ENCODE measurements around the gene ASB13.

Gene ASB13

GRCh38 chr10:5620223-5620721 is 46.1 kb downstream of the ASB13 start:
- no peak overlapping the region for H3K4me3 ChIP-seq (IDR thresholded peaks at IDR 0.05; ENCODE audit: insufficient read depth, low read depth, low read length)

GRCh38 chr10:5619362-5620211 is 46.8 kb downstream of the ASB13 start:
- TF ChIP-seq, protein P1, sequence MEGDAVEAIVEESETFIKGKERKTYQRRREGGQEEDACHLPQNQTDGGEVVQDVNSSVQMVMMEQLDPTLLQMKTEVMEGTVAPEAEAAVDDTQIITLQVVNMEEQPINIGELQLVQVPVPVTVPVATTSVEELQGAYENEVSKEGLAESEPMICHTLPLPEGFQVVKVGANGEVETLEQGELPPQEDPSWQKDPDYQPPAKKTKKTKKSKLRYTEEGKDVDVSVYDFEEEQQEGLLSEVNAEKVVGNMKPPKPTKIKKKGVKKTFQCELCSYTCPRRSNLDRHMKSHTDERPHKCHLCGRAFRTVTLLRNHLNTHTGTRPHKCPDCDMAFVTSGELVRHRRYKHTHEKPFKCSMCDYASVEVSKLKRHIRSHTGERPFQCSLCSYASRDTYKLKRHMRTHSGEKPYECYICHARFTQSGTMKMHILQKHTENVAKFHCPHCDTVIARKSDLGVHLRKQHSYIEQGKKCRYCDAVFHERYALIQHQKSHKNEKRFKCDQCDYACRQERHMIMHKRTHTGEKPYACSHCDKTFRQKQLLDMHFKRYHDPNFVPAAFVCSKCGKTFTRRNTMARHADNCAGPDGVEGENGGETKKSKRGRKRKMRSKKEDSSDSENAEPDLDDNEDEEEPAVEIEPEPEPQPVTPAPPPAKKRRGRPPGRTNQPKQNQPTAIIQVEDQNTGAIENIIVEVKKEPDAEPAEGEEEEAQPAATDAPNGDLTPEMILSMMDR (conservative IDR thresholded peaks at IDR 0.05; ENCODE audit: low read depth, low read length) = no peak
- Histone ChIP-seq H3K27ac (no peak overlapping the region), H3K4me2 (no peak overlapping the region), H3K4me3 (IDR thresholded peaks at IDR 0.05; ENCODE audit: insufficient read depth, low read depth, low read length) (no peak overlapping the region), H3K9ac (no peak overlapping the region), H2AFZ (ENCODE audit: low read depth) (no peak overlapping the region), H3K4me1 (ENCODE audit: low read depth, poor library complexity, severe bottlenecking) (peaks cover 9% of the 10 kb centered on the region), H4K20me1 (ENCODE audit: insufficient read depth) (no peaks in the 10 kb centered on the region), H3K36me3 (ENCODE audit: insufficient read depth) (no peaks in the 10 kb centered on the region), H3K27me3 (ENCODE audit: insufficient read depth, low read depth) (no peaks in the 10 kb centered on the region), H3K79me2 (ENCODE audit: insufficient read depth, low read depth) (no peaks in the 10 kb centered on the region)

More at GRCh38 chr10:5620223-5620721, 46.1 kb downstream of the ASB13 start:
- H3K4me2 ChIP-seq = no peak overlapping the region
- peaks cover 9% of the 10 kb centered on the region for H3K4me1 ChIP-seq (ENCODE audit: low read depth, poor library complexity, severe bottlenecking)
- H4K20me1 ChIP-seq (ENCODE audit: insufficient read depth) = no peaks in the 10 kb centered on the region
- H3K9ac ChIP-seq = no peak overlapping the region
- TF ChIP-seq, protein P1 (conservative IDR thresholded peaks at IDR 0.05; ENCODE audit: low read depth, low read length) = no peak
- no peaks in the 10 kb centered on the region for H3K36me3 ChIP-seq (ENCODE audit: insufficient read depth)
- no peaks in the 10 kb centered on the region for H3K79me2 ChIP-seq (ENCODE audit: insufficient read depth, low read depth)
- no peak overlapping the region for H2AFZ ChIP-seq (ENCODE audit: low read depth)
- H3K27ac ChIP-seq = no peak overlapping the region
- no peaks in the 10 kb centered on the region for H3K27me3 ChIP-seq (ENCODE audit: insufficient read depth, low read depth)

GRCh38 chr10:5618829-5619228 is 47.6 kb downstream of the ASB13 start:
- Histone ChIP-seq H3K9ac (no peak overlapping the region), H2AFZ (ENCODE audit: low read depth) (no peak overlapping the region), H3K27ac (no peak overlapping the region), H3K36me3 (ENCODE audit: insufficient read depth) (no peaks in the 10 kb centered on the region), H3K27me3 (ENCODE audit: insufficient read depth, low read depth) (no peaks in the 10 kb centered on the region), H3K79me2 (ENCODE audit: insufficient read depth, low read depth) (no peaks in the 10 kb centered on the region), H3K4me3 (IDR thresholded peaks at IDR 0.05; ENCODE audit: insufficient read depth, low read depth, low read length) (no peak overlapping the region), H3K4me2 (no peak overlapping the region), H4K20me1 (ENCODE audit: insufficient read depth) (no peaks in the 10 kb centered on the region), H3K4me1 (ENCODE audit: low read depth, poor library complexity, severe bottlenecking) (peaks cover 9% of the 10 kb centered on the region)
- TF ChIP-seq, protein P1 (conservative IDR thresholded peaks at IDR 0.05; ENCODE audit: low read depth, low read length) = no peak

GRCh38 chr10:5618042-5618441 is 48.4 kb downstream of the ASB13 start:
- Histone ChIP-seq H3K4me3 (IDR thresholded peaks at IDR 0.05; ENCODE audit: insufficient read depth, low read depth, low read length) (no peak overlapping the region), H3K79me2 (ENCODE audit: insufficient read depth, low read depth) (no peaks in the 10 kb centered on the region), H3K27ac (no peak overlapping the region), H4K20me1 (ENCODE audit: insufficient read depth) (no peaks in the 10 kb centered on the region), H3K4me1 (ENCODE audit: low read depth, poor library complexity, severe bottlenecking) (peaks cover 3% of the 10 kb centered on the region), H3K4me2 (no peak overlapping the region), H3K36me3 (ENCODE audit: insufficient read depth) (no peaks in the 10 kb centered on the region), H3K27me3 (ENCODE audit: insufficient read depth, low read depth) (no peaks in the 10 kb centered on the region), H3K9ac (no peak overlapping the region), H2AFZ (ENCODE audit: low read depth) (no peak overlapping the region)
- TF ChIP-seq, protein P1 (conservative IDR thresholded peaks at IDR 0.05; ENCODE audit: low read depth, low read length) = no peak

All from KMS-11 (cell line).